Liver (tissue), 3 donors: ENCODE results near the gene EXOC3.

Experiments used
- ATF3 ChIP-seq: IDR thresholded peaks from 2 replicates; pipeline ENCODE4 v1.6.1; 2016; ENCODE audit warnings: antibody characterized with exemption
- CTCF ChIP-seq: fragments of 150-350 bp; IDR thresholded peaks from 2 replicates; pipeline ENCODE4 v1.5.1; 2017; ENCODE audit warnings: improper control_type of control experiment, low read depth, low read length; ENCODE audit not compliant: missing input control
- EGR1 ChIP-seq, 2 donors: IDR thresholded peaks; 2 replicates each; pipeline ENCODE4 v1.6.1; 2016 to 2018; ENCODE audit warnings: antibody characterized with exemption in 2 of 2, low read depth in 2 of 2
- GABPA ChIP-seq, 2 donors: IDR thresholded peaks in 1 of 2; conservative IDR thresholded peaks in 1 of 2; 2 replicates each; pipeline ENCODE4 v1.6.1; 2016; ENCODE audit warnings: antibody characterized with exemption in 2 of 2, mild to moderate bottlenecking in 1 of 2, moderate library complexity in 1 of 2
- HNF4A ChIP-seq, 2 donors: conservative IDR thresholded peaks; 2 replicates each; pipeline ENCODE4 v1.6.1; 2016; ENCODE audit warnings: antibody characterized with exemption in 2 of 2, mild to moderate bottlenecking in 2 of 2
- JUND ChIP-seq, 2 donors: IDR thresholded peaks; 2 replicates each; pipeline ENCODE4 v1.6.1; 2016; ENCODE audit warnings: antibody characterized with exemption in 2 of 2
- MAX ChIP-seq: IDR thresholded peaks from 2 replicates; pipeline ENCODE4 v1.6.1; 2016; ENCODE audit warnings: antibody characterized with exemption
- NR2F2 ChIP-seq: IDR thresholded peaks from 2 replicates; pipeline ENCODE4 v1.6.1; 2016; ENCODE audit warnings: antibody characterized with exemption
- RAD21 ChIP-seq, 2 donors: IDR thresholded peaks; 2 replicates each; pipeline ENCODE4 v1.6.1; 2016; ENCODE audit warnings: antibody characterized with exemption in 2 of 2, mild to moderate bottlenecking in 2 of 2
- REST ChIP-seq: IDR thresholded peaks from 2 replicates; pipeline ENCODE4 v1.6.1; 2016; ENCODE audit warnings: antibody characterized with exemption, mild to moderate bottlenecking
- SP1 ChIP-seq: IDR thresholded peaks from 2 replicates; pipeline ENCODE4 v1.6.1; 2018; ENCODE audit warnings: antibody characterized with exemption, mild to moderate bottlenecking
- TAF1 ChIP-seq: conservative IDR thresholded peaks from 2 replicates; pipeline ENCODE4 v1.6.1; 2016; ENCODE audit warnings: antibody characterized with exemption, mild to moderate bottlenecking
- YY1 ChIP-seq: IDR thresholded peaks from 2 replicates; pipeline ENCODE4 v1.6.1; 2016; ENCODE audit warnings: antibody characterized with exemption, mild to moderate bottlenecking
- donor health status: healthy.
- donor health status: healthy.

GRCh38 chr5:446883-447263 lies 3.9 kb downstream of the EXOC3 start:
- TF ChIP-seq CTCF (peak; percentile 49), REST (no peak), TAF1 (no peak), YY1 (no peak), MAX (no peak), ATF3 (no peak), HNF4A (conservative IDR thresholded peaks at IDR 0.05) (no peak), NR2F2 (no peak), JUND (IDR thresholded peaks at IDR 0.05) (no peak), RAD21 (IDR thresholded peaks at IDR 0.05) (peak; percentile 61 to 70), SP1 (no peak), GABPA (IDR thresholded peaks at IDR 0.05 in 1 of 2, conservative IDR thresholded peaks at IDR 0.05 in 1 of 2) (no peak), EGR1 (IDR thresholded peaks at IDR 0.05; ENCODE audit: low read depth in 2 of 2) (no peak)
